GM15510 (cell line): ENCODE measurements around the gene KLK4.
A peak's percentile ranks its signal among the peaks of the same experiment; 100 is the strongest.

Experiments
- POLR2A ChIP-seq: IDR thresholded peaks from 3 replicates; pipeline ENCODE4 v1.6.1; 2011; ENCODE audit warnings: borderline replicate concordance; ENCODE audit not compliant: insufficient read length; ENCODE audit errors: extremely low read depth

KLK4 gene

DNA sequence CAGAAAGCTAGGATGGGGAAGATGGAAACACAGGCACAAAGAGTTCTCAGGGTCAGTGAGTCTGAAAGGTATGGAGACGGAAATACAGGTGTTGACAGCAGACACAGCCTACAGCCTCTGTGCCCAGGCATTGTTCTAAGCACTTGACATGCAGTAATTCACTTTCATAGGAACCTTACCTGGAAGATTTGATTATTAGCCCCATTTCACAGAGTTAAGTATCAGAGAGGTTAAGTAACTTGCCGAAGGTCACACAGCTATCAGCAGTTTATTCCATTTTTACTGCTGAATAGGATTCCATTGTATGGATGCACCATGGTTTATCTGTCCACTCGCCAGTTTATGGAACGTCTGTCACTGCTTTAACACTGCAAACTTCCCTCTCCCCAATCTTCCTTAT, 13.2 kb downstream of the KLK4 start:
- no peak for TF ChIP-seq POLR2A

DNA sequence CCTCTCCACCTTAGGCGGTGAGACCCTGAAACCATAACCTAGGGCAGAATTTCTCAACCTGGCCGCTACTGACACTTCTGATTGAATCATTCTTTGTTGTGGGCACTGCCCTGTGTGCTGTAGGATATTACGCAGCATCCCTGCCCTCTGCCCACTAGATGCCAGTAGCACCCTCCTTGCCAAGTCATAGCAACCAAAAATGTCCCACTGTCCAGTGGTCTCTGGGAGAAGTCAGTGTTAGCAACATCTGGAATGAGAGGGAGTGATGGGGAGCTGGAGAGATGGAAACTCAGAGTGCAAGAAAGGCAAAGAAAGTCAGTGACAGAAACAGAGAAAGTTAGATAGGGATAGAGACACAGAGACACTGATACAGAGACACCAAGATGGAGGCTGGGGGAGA, 13.6 kb downstream of the KLK4 start:
- TF ChIP-seq POLR2A, result no peak

DNA sequence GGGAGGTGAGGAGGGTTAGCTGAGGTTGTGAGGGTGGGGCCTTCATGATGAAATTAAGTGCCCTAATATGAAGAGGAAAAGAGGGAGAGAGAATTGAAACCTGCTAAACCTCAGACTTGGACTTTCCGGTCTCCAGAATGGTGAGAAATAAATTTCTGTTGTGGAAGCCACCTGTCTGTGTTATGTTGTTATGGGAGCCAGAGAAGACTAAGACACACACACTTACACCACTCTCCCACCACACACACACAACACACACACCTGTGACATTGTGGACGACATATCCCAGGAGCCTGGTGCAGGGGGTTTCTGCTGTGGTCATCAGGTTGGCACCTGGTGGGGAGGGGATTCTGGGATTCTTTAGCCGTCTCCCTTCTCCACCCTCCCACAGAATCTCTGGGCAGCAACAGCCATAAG, 14.0 kb downstream of the KLK4 start:
- no peak for TF ChIP-seq POLR2A

DNA sequence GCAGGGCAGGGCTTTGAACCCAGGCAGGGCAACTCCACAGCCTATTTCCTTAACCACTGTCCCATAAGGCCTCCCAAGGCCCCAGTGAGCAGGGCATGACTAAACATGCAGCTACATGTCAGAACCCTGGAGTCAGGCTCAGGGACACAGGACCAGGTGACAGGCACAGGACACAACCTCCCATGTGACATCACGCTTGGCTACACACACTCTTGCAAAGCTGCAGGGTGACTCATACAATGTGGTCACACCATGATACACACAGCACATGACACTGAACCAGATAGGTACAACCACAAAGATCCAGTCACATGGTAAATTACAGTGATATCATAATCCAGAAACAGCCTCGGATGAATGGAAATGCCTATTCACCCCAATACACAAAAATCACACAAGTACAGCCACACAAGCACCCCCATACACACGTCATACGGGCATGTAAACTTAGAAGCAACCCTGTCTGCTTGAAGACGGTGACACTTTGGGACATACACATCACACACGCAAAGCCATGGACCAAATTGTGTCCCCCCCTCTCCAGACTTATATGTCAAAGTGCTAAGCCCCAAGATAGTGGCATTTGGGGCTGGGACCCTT, 14.5 kb downstream of the KLK4 start:
- peak; percentile 25 for TF ChIP-seq POLR2A

DNA sequence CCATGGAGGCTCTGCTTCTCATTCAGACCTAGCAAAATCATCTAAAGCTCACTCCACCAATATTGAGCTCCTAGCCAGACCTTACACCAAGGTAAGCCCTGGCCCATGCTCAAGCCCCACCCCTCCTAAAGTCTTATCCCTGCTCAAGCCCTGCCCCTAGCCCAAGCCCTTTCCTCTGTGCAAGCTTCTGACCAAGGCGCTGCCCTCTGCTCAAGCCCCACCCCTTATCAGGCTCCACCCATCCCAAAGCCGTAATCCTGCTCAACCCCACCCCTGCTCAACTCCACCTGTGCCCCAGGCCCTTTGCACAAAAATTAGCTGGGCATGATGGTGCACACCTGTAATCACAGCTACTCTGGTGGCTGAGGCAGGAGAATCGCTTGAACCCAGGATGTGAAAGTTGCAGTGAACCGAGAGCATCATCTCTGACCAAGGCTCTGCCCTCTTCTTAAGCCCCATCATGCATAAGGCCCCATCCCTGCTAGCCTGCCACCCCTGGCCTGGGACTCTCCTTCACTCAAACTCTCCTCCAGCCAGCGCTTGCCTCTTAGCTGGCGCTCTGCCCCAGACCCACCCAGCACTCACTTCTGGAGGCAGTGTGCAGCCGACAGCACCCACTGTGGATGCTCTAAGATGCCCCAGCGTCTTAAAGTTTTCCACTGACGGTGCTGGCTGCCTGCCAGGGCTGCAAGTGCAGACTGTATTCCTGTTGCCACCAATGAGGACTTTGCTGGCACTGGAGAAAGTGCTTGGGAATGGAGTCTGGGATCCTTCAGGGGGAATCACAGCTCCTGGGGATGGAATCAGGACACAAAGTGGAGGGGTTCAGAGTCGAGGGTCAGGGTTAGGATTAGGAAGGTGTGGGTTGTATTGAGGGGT, 16.5 kb downstream of the KLK4 start:
- TF ChIP-seq POLR2A, result no peak

DNA sequence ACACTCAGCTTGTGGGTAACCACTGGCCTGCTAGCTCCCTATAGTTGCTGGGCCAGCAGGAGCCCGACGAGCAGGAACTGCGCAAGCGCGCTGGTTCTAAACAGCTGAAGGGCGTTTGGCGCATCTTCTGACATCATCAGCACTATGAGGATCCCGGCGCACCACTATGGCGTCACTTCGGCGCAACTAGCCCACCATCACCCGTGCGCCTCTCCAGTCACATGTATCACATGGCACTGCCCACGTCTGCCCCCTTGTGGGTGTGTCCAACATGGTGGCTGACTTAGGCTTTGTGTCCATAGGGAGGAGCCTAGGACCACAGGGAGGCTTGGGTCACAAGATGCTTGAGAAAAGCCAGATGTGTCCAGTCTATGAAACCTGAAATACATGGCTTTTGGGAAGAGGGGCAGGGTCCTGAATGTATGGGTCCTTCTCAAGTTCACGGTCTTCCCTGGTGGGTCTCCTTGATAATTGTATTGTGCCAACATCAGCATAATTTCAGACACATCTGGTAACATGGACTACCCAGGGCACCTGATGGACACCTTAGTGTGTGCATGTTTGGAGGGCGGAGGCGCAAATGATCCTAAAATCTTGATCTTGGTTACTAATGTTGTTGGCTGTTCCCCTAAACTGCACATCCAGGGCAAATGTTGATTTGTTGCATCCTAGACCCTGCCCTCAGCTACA, 18.0 kb downstream of the KLK4 start:
- TF ChIP-seq POLR2A, result no peak

DNA sequence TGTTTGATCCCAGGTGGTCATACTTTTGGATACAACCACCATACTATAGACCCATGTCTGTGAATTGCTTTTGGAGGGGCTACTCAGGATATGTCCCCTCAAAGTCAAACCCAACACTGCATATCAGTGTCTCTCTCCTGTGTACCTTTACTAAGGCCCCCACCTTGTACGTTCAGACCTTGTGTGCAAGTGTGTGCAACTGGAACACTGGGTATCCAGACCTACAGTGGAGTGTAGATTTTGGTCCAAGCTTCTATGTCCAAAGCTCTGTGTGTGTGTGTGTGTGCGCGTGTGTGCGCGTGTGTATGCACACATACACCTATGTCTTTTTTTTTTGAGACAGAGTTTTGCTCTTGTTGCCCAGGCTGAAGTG, 20.0 kb downstream of the KLK4 start:
- TF ChIP-seq POLR2A, result no peak

DNA sequence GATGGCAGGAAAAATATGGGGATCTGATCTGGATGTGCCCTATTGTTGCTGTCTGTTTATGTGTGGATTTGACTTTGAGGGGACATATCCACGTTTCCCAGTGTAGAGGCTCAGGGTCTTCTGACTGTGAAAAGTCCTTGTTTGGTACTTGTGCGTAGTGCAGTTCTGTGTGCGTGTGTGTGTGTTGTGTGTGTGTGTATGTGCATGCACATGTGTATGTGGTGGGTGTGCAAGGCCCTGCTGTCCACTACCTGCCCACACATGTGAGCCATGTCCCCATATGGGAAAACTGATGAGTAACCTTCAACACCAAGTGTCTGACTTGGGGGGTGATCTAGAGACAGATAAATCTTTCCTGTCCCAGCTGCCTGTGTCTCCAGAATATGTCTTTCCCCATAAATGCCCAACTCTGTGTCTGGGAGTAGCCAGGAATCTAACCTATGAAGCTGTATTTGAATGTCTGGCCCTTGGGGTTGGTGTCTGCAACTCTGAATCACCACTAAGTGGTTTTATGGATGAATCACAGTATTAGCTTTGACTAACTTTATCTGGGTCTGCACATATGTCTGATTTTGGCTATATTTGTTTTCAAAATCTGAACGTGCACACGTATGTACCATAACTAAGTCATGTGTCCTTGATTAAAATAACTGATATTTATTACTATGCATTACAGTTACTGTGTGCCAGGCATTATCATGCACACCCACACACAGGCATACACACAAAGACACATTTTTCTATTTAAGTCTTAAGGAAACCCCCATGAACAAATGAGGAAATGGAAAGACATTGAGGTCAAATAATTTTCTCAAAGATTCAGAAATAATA, 20.6 kb downstream of the KLK4 start:
- no peak for TF ChIP-seq POLR2A

DNA sequence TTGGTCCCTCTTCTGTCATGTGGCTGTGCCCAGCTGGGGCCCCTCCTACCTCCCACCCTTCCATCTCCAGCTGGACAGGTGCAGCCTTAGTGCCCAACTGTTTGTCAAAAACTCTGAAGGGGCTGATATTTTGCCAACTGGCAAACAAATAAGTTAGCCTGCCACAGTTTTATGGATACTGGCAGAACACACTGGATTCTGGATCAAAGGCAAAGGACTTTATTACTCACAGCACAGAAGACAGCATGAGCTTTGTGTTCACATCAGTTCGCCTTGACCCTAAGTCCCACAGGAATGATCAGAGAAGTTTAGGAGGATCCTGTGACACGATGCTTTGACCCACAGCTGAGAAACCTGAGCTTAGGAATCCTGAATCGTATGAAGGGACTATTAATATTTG, 21.6 kb downstream of the KLK4 start:
- TF ChIP-seq POLR2A, result no peak

DNA sequence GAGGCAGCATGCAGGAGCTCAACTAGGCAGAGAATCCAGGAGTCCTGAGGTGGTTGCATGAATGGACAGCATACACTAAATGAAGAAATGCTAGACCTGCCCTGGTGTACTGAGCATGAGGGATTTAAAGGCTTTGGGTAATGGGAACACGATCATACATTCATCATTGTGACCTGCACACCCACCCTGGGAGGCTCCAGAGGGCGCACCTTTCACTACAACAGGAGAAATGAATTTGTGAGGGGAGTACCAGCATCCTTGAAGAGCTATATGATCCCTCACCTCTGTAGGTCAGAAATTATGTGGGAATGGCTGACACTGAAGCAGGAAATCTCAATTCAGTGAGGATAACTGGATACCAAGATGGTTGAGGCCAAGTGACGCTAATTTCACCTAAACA, 29.0 kb downstream of the KLK4 start:
- no peak for TF ChIP-seq POLR2A

DNA sequence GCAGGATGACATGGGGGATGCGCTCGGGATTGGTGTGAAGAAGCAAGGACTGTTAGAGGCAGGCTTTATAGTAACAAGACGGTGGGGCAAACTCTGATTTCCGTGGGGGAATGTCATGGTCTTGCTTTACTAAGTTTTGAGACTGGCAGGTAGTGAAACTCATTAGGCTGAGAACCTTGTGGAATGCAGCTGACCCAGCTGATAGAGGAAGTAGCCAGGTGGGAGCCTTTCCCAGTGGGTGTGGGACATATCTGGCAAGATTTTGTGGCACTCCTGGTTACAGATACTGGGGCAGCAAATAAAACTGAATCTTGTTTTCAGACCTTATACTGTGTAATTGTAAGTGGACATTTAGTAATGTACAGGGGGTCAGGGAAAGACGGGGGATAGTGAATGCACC, 31.0 kb downstream of the KLK4 start:
- no peak for TF ChIP-seq POLR2A

DNA sequence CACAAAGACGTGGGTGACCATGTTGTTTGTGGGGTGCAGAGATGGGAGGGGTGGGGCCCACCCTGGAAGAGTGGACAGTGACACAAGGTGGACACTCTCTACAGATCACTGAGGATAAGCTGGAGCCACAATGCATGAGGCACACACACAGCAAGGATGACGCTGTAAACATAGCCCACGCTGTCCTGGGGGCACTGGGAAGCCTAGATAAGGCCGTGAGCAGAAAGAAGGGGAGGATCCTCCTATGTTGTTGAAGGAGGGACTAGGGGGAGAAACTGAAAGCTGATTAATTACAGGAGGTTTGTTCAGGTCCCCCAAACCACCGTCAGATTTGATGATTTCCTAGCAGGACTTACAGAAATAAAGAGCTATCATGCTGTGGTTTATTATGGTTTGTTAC, 32.3 kb downstream of the KLK4 start:
- no peak for TF ChIP-seq POLR2A

DNA sequence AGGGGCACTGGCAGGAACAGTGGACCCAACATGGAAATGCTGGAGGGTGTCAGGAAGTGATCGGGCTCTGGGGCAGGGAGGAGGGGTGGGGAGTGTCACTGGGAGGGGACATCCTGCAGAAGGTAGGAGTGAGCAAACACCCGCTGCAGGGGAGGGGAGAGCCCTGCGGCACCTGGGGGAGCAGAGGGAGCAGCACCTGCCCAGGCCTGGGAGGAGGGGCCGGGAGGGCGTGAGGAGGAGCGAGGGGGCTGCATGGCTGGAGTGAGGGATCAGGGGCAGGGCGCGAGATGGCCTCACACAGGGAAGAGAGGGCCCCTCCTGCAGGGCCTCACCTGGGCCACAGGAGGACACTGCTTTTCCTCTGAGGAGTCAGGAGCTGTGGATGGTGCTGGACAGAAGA, 33.9 kb downstream of the KLK4 start:
- no peak for TF ChIP-seq POLR2A

DNA sequence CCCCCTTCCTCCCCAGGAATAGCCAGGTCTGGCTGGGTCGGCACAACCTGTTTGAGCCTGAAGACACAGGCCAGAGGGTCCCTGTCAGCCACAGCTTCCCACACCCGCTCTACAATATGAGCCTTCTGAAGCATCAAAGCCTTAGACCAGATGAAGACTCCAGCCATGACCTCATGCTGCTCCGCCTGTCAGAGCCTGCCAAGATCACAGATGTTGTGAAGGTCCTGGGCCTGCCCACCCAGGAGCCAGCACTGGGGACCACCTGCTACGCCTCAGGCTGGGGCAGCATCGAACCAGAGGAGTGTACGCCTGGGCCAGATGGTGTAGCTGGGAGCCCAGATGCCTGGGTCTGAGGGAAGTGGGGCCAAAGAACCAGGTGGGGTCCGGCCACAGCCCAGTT, 34.7 kb downstream of the KLK4 start:
- TF ChIP-seq POLR2A, result no peak
